CD4-positive, alpha-beta memory T cell (primary cell): Measurements from ENCODE around the gene SLC30A7. TPM values are rescaled to one million over a fixed set of nuclear protein-coding genes. Genes with fewer than 3 reads are reported as not detected.
"Not testable (repeated sequence)": the region's sequence is repeated elsewhere in the genome, so short reads cannot be mapped to it uniquely, and the experiment has no call there.

Experiments used
- CTCF ChIA-PET: fragments of 350-600 bp; sonication (Branson Sonifier 250); formaldehyde crosslinking; loops from one replicate; lab custom pipeline; 2021; ENCODE audit warnings: inconsistent platforms; ENCODE audit not compliant: partially characterized antibody; lab: Charles Lee
- POLR2A ChIA-PET: fragments of 350-600 bp; sonication (Branson Sonifier 250); formaldehyde crosslinking; loops from one replicate; lab custom pipeline; 2021; ENCODE audit not compliant: partially characterized antibody; lab: Charles Lee
- DNase-seq, 5 donors: peaks; one replicate each; pipeline versions ENCODE4 v3.0.0 to v3.0.0-alpha.2; 2020 to 2022; ENCODE audit warnings: mixed read lengths in 1 of 5
- H3K27ac ChIP-seq: one replicate; pipeline ENCODE4 v1.7.0; 2013; ENCODE audit warnings: low read depth, low read length
- H3K27me3 ChIP-seq: 2 replicates; pipeline ENCODE4 v1.7.0; 2013; ENCODE audit warnings: mild to moderate bottlenecking, low read length, moderate library complexity; ENCODE audit not compliant: insufficient read depth
- H3K36me3 ChIP-seq: 2 replicates; pipeline ENCODE4 v1.7.0; 2013; ENCODE audit warnings: mild to moderate bottlenecking, low read length, moderate library complexity; ENCODE audit not compliant: insufficient read depth
- H3K4me1 ChIP-seq: 2 replicates; pipeline ENCODE4 v1.7.0; 2013; ENCODE audit warnings: mild to moderate bottlenecking, low read length, moderate library complexity; ENCODE audit not compliant: insufficient read depth
- H3K4me3 ChIP-seq, 2 donors: one replicate each; pipeline ENCODE4 v1.7.0; 2013; ENCODE audit warnings: low read length in 2 of 2, mild to moderate bottlenecking in 1 of 2
- H3K9me3 ChIP-seq, 2 donors: one replicate each; pipeline ENCODE4 v1.7.0; 2013; ENCODE audit warnings: low read length in 2 of 2, control low read depth in 1 of 2; ENCODE audit not compliant: control insufficient read depth in 1 of 2
- H3K27ac Mint-ChIP-seq, 7 donors: one replicate each; pipeline ENCODE4 v1.8.0; 2020 to 2021; ENCODE audit warnings: mixed read lengths in 7 of 7, mild to moderate bottlenecking in 6 of 7, inconsistent platforms in 3 of 7, moderate library complexity in 3 of 7
- H3K27me3 Mint-ChIP-seq, 2 donors: one replicate each; pipeline ENCODE4 v1.8.0; 2020 to 2021; ENCODE audit warnings: mixed read lengths in 2 of 2
- H3K36me3 Mint-ChIP-seq, 2 donors: one replicate each; pipeline ENCODE4 v1.8.0; 2020 to 2021; ENCODE audit warnings: mixed read lengths in 2 of 2, inconsistent platforms in 1 of 2, mild to moderate bottlenecking in 1 of 2
- H3K4me1 Mint-ChIP-seq, 4 donors: one replicate each; pipeline ENCODE4 v1.8.0; 2020 to 2021; ENCODE audit warnings: mixed read lengths in 4 of 4, mild to moderate bottlenecking in 1 of 4
- H3K4me3 Mint-ChIP-seq, 8 donors: one replicate each; pipeline ENCODE4 v1.8.0; 2020 to 2021; ENCODE audit warnings: mixed read lengths in 8 of 8, mild to moderate bottlenecking in 7 of 8, moderate library complexity in 6 of 8, inconsistent platforms in 3 of 8
- H3K9me3 Mint-ChIP-seq, 8 donors: one replicate each; pipeline ENCODE4 v1.8.0; 2020 to 2021; ENCODE audit warnings: mixed read lengths in 8 of 8, mild to moderate bottlenecking in 5 of 8, inconsistent platforms in 3 of 8, moderate library complexity in 1 of 8
- intact Hi-C: fragments of 100-400 bp; cut with micrococcal nuclease; formaldehyde crosslinking; loops from one replicate; pipeline ENCODE4 v1.15.1; 2023
- polyA plus RNA-seq, 2 donors: library from polyadenylated mRNA; unstranded; fragments of 300-500 nt; fragmentation: Illumina TruSeq; gene quantifications; one replicate each; pipeline ENCODE4 v1.2.3, GENCODE V29; 2021
- total RNA-seq, 2 experiments: library from RNA; stranded (reverse); gene quantifications; one replicate each; pipeline ENCODE4 v1.2.3, GENCODE V29; 2021

The SLC30A7 gene
- total and polyA plus RNA-seq, 4 experiments from 2014 or later = 11.3 to 54.9 (median 34.7) TPM

- Mint-ChIP-seq H3K9me3 (peaks cover 2 to 86% (median 79%) of the 10 kb centered on the region in 8 donors), H3K27ac (peak overlapping the region; percentile 74 to 93 (median 89))
- peak overlapping the region; percentile 26 for H3K27ac ChIP-seq
These were observed 53.7 kb downstream of the SLC30A7 start for GRCh38 chr1:100949515-100950158.

DNA sequence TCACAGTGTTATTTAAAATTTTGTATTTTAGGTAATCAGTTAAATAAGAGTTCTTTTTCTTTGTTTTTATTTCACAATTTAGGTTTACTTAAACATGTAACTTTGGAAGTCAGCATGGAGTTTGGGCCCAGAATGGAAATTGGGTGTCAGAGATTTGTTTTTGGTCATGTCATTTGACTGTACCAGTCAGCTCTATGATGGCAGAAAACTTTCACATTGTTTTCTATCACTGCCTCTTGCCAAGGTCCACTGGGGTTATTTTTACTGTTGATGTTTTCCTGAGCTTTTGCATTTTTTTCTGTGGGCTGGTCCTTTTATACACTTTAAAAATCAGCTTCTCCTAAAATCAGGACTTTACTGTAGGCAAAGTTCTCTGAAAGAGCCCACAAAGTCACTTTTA, 54.4 kb downstream of the SLC30A7 start:
- Mint-ChIP-seq H3K27me3 (no peaks in the 10 kb centered on the region), H3K4me3 (peak overlapping the region in 1 of 8 donors; percentile 43), H3K9me3 (peaks cover 2 to 79% (median 75%) of the 10 kb centered on the region in 8 donors), H3K4me1 (peaks cover 44 to 82% (median 60%) of the 10 kb centered on the region in 4 donors), H3K27ac (peak overlapping the region in 6 of 7 donors; percentile 54 to 89 (median 71)), H3K36me3 (peaks cover 82 to 83% of the 10 kb centered on the region in 2 donors)
- Histone ChIP-seq H3K4me3 (no peak overlapping the region), H3K4me1 (peaks cover 39% of the 10 kb centered on the region), H3K27me3 (no peaks in the 10 kb centered on the region), H3K36me3 (peaks cover 8% of the 10 kb centered on the region), H3K27ac (no peak overlapping the region), H3K9me3 (peaks cover 0 to 4% of the 10 kb centered on the region in 2 donors)
- ChIA-PET CTCF (interaction anchor here (1.1 to 2.5 kb wide), 6 partner anchors 15 to 338 kb away, joined by 3 to 16 read pairs (median 5); no protein-coding TSS in a partner anchor), POLR2A (interaction anchor here (1.1 to 9.2 kb wide), 17 partner anchors 8 to 359 kb away, joined by 3 to 99 read pairs (median 9); partner anchors contain the start of genes S1PR1 and SLC30A7)
- no peak for DNase-seq
- intact Hi-C loops = no loop called here

More at GRCh38 chr1:100949515-100950158, 53.7 kb downstream of the SLC30A7 start:
- H3K4me1 ChIP-seq = peaks cover 35% of the 10 kb centered on the region
- H3K4me3 ChIP-seq = peak overlapping the region; percentile 31 to 33
- Mint-ChIP-seq H3K4me1 (peaks cover 43 to 80% (median 60%) of the 10 kb centered on the region in 4 donors), H3K36me3 (peaks cover 89 to 90% of the 10 kb centered on the region in 2 donors), H3K4me3 (peak overlapping the region; percentile 36 to 86 (median 68))
- CTCF ChIA-PET = interaction anchor here (1.0 to 2.5 kb wide), 17 partner anchors 9 to 360 kb away, joined by 3 to 16 read pairs (median 5); partner anchors contain the start of gene S1PR1
- intact Hi-C loops = loop anchor here (1.0 to 5.0 kb wide), 5 partner anchors 22 to 289 kb away; partner anchors contain the start of genes DPH5 and SLC30A7
- not testable (repeated sequence) for H3K9me3 ChIP-seq, H3K27me3 Mint-ChIP-seq, H3K36me3 ChIP-seq, H3K27me3 ChIP-seq
- DNase-seq = peak; percentile 75 to 90 (median 81)
- POLR2A ChIA-PET = interaction anchor here (0.6 to 9.2 kb wide), 28 partner anchors 10 to 360 kb away, joined by 3 to 99 read pairs (median 6); partner anchors contain the start of genes S1PR1 and SLC30A7

DNA sequence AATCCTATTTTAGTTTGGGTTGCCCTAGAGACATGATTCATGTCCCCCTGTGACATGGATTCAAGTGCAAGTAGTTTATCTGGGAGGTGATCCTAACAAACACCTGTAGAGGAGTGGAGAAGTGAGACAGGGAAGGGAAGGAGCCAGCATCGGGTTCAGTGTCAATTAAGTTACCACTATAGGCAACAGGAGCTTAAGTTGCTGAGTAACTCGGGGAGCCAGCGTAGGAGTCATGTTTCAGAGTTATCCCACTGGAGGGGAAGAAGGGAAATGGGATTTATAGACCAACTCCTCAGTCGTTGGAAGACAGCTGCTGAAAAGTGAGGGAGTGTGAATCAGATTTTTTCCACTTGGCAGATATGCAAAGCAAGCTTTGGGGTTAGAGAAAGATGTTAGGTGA, 54.9 kb downstream of the SLC30A7 start:
- Mint-ChIP-seq H3K4me1 (peaks cover 45 to 82% (median 59%) of the 10 kb centered on the region in 4 donors), H3K4me3 (peak overlapping the region in 4 of 8 donors; percentile 4 to 43 (median 21)), H3K36me3 (peaks cover 78 to 79% of the 10 kb centered on the region in 2 donors), H3K27me3 (no peaks in the 10 kb centered on the region), H3K9me3 (peaks cover 2 to 75% (median 71%) of the 10 kb centered on the region in 8 donors), H3K27ac (peak overlapping the region in 6 of 7 donors; percentile 54 to 89 (median 78))
- Histone ChIP-seq H3K9me3 (peaks cover 0 to 4% of the 10 kb centered on the region in 2 donors), H3K4me1 (peaks cover 43% of the 10 kb centered on the region), H3K36me3 (peaks cover 8% of the 10 kb centered on the region), H3K27me3 (no peaks in the 10 kb centered on the region), H3K4me3 (no peak overlapping the region), H3K27ac (no peak overlapping the region)
- DNase-seq = no peak
- POLR2A ChIA-PET = interaction anchor here (0.7 to 9.2 kb wide), 8 partner anchors 8 to 287 kb away, joined by 3 to 99 read pairs (median 8); partner anchors contain the start of gene S1PR1
- CTCF ChIA-PET = interaction anchor here (0.6 to 2.5 kb wide), 5 partner anchors 8 to 337 kb away, joined by 3 to 16 read pairs (median 3); no protein-coding TSS in a partner anchor
- intact Hi-C loops = no loop called here

DNA sequence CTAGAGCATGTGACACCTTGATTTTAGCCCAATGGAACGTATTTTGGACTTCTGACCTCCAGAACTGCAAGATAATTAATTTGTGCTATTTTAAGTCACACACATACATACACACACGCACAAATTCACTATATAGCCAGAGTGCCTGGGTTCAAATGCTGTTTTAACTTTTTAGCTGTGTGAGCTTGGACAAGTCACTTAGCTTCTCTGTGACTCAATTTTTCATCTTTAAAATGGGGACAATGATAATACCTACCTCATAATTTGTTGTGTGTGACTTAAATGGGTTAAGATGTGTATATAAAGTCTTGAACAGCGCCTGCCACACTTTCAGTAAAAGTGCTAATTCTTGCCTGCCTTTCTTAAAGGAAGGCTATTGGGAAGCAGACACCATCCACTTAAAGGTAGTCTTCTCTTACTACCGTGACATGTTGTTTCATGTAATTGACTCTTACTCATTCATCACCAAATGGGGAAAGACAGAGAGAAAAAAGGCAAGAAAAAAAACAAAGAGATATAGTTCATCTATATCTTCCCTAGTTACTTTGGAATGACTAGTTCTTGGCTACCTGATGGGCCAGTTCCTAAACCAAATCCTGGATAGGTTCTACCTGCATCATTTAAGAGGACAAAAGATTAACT, 56.3 kb downstream of the SLC30A7 start:
- Mint-ChIP-seq H3K27ac (peak overlapping the region in 6 of 7 donors; percentile 9 to 85 (median 26)), H3K4me3 (peak overlapping the region in 2 of 8 donors; percentile 17 to 20), H3K36me3 (peaks cover 66 to 67% of the 10 kb centered on the region in 2 donors), H3K9me3 (peaks cover 0 to 60% (median 56%) of the 10 kb centered on the region in 8 donors), H3K27me3 (no peaks in the 10 kb centered on the region), H3K4me1 (peaks cover 44 to 71% (median 56%) of the 10 kb centered on the region in 4 donors)
- POLR2A ChIA-PET = interaction anchor here (1.6 to 9.2 kb wide), 2 partner anchors 11 to 285 kb away, joined by 5 to 99 read pairs; partner anchors contain the start of gene S1PR1
- Histone ChIP-seq H3K27me3 (no peaks in the 10 kb centered on the region), H3K4me1 (peaks cover 43% of the 10 kb centered on the region), H3K9me3 (peaks cover 0 to 4% of the 10 kb centered on the region in 2 donors), H3K4me3 (no peak overlapping the region), H3K36me3 (peaks cover 8% of the 10 kb centered on the region), H3K27ac (no peak overlapping the region)
- CTCF ChIA-PET = no interaction called here
- intact Hi-C loops = no loop called here
- no peak for DNase-seq

DNA sequence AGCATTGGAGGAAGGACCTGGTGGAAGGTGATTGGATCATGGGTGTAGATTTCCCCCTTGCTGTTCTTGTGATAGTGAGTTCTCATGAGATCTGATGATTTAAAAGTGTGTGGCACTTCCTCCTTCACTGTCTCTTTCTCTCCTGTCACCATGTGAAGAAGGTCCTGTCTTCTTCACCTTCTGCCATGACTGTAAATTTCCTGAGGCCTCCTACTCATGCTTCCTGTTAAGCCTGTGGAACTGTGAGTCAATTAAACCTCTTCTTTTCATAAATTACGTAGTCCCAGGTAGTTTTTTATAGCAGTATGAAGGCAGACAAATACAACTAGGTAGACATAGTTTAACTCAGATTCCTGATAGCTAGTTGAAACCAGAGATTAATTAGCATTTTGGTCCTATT, 57.1 kb downstream of the SLC30A7 start:
- DNase-seq, H3K9me3 ChIP-seq, H3K36me3 ChIP-seq, intact Hi-C loops, H3K4me3 ChIP-seq, H3K27ac ChIP-seq, H3K27me3 ChIP-seq, CTCF ChIA-PET, H3K27me3 Mint-ChIP-seq: not testable (repeated sequence)
- H3K4me1 ChIP-seq = peaks cover 43% of the 10 kb centered on the region
- H3K9me3 Mint-ChIP-seq = peaks cover 0 to 53% (median 49%) of the 10 kb centered on the region in 8 donors
- peaks cover 43 to 64% (median 51%) of the 10 kb centered on the region in 4 donors for H3K4me1 Mint-ChIP-seq
- peak overlapping the region; percentile 27 to 85 (median 47) for H3K27ac Mint-ChIP-seq
- H3K4me3 Mint-ChIP-seq = peak overlapping the region in 4 of 8 donors; percentile 13 to 59 (median 36)
- H3K36me3 Mint-ChIP-seq = peaks cover 58 to 63% of the 10 kb centered on the region in 2 donors
- POLR2A ChIA-PET = interaction anchor here (0.9 to 9.2 kb wide), 5 partner anchors 12 to 284 kb away, joined by 3 to 99 read pairs (median 4); partner anchors contain the start of gene S1PR1

GRCh38 chr1:100953960-100954730, 58.3 kb downstream of the SLC30A7 start:
- Histone ChIP-seq H3K27me3 (no peaks in the 10 kb centered on the region), H3K4me1 (peaks cover 33% of the 10 kb centered on the region), H3K36me3 (peaks cover 8% of the 10 kb centered on the region), H3K27ac (no peak overlapping the region), H3K9me3 (peaks cover 0 to 4% of the 10 kb centered on the region in 2 donors), H3K4me3 (no peak overlapping the region)
- CTCF ChIA-PET = interaction anchor here (1.0 to 1.5 kb wide), 3 partner anchors 285 to 334 kb away, joined by 3 to 8 read pairs (median 4); no protein-coding TSS in a partner anchor
- peak overlapping the region in 3 of 7 donors; percentile 10 to 52 (median 24) for H3K27ac Mint-ChIP-seq
- H3K9me3 Mint-ChIP-seq = peaks cover 0 to 41% (median 37%) of the 10 kb centered on the region in 8 donors
- H3K36me3 Mint-ChIP-seq = peaks cover 51 to 60% of the 10 kb centered on the region in 2 donors
- POLR2A ChIA-PET = interaction anchor here (0.5 to 9.2 kb wide), 5 partner anchors 21 to 283 kb away, joined by 3 to 99 read pairs (median 3); partner anchors contain the start of gene S1PR1
- no peak for DNase-seq
- no peaks in the 10 kb centered on the region for H3K27me3 Mint-ChIP-seq
- peaks cover 37 to 60% (median 43%) of the 10 kb centered on the region in 4 donors for H3K4me1 Mint-ChIP-seq
- peak overlapping the region in 2 of 8 donors; percentile 1 to 5 for H3K4me3 Mint-ChIP-seq
- intact Hi-C loops = no loop called here
